ENCODE results near the gene BPIFA2. TPM values are rescaled to one million over a fixed set of nuclear protein-coding genes. Genes with fewer than 3 reads are reported as not detected.
A peak's percentile ranks its signal among the peaks of the same experiment; 100 is the strongest.

Gene BPIFA2
- total RNA-seq = not detected
- long read RNA-seq = 0 reads

- DNase-seq (ENCODE audit: low spot score) = no peak
Measured at GRCh38 chr20:33167859-33168258, at the start of gene BPIFA2. Gene BPIFA2 (plus strand): TSS chr20:33168159. CDS start chr20:33169146, 987 bp downstream.

- peak; percentile 18 for DNase-seq (ENCODE audit: low spot score)
Measured at GRCh38 chr20:33119725-33120720, 47.9 kb upstream of the BPIFA2 start.

- peak; percentile 47 for DNase-seq (ENCODE audit: low spot score)
Measured at GRCh38 chr20:33120934-33121333, 47.0 kb upstream of the BPIFA2 start.

GRCh38 chr20:33122297-33122696 is 45.7 kb upstream of the BPIFA2 start:
- DNase-seq (ENCODE audit: low spot score) = peak; percentile 65

GRCh38 chr20:33124261-33124660 is 43.7 kb upstream of the BPIFA2 start:
- no peak for DNase-seq (ENCODE audit: low spot score)

GRCh38 chr20:33124994-33125393 is 43.0 kb upstream of the BPIFA2 start:
- no peak for DNase-seq (ENCODE audit: low spot score)

GRCh38 chr20:33125983-33126382 is 42.0 kb upstream of the BPIFA2 start:
- no peak for DNase-seq (ENCODE audit: low spot score)

- DNase-seq (ENCODE audit: low spot score) = no peak
Measured at GRCh38 chr20:33127422-33128097, 40.4 kb upstream of the BPIFA2 start.

GRCh38 chr20:33130568-33131061 is 37.3 kb upstream of the BPIFA2 start:
- DNase-seq (ENCODE audit: low spot score) = no peak

GRCh38 chr20:33131949-33132473 is 35.9 kb upstream of the BPIFA2 start:
- no peak for DNase-seq (ENCODE audit: low spot score)

- DNase-seq (ENCODE audit: low spot score) = no peak
Measured at GRCh38 chr20:33132513-33133372, 35.2 kb upstream of the BPIFA2 start.

GRCh38 chr20:33133373-33133941 is 34.5 kb upstream of the BPIFA2 start:
- no peak for DNase-seq (ENCODE audit: low spot score)

GRCh38 chr20:33137195-33137594 is 30.8 kb upstream of the BPIFA2 start:
- DNase-seq (ENCODE audit: low spot score) = no peak

- DNase-seq (ENCODE audit: low spot score) = no peak
Measured at GRCh38 chr20:33139467-33139866, 28.5 kb upstream of the BPIFA2 start.

GRCh38 chr20:33145521-33145920 is 22.4 kb upstream of the BPIFA2 start:
- no peak for DNase-seq (ENCODE audit: low spot score)

- DNase-seq (ENCODE audit: low spot score) = no peak
Measured at GRCh38 chr20:33147299-33147698, 20.7 kb upstream of the BPIFA2 start.

- DNase-seq (ENCODE audit: low spot score) = no peak
Measured at GRCh38 chr20:33148040-33148439, 19.9 kb upstream of the BPIFA2 start.

GRCh38 chr20:33154252-33154651 is 13.7 kb upstream of the BPIFA2 start:
- no peak for DNase-seq (ENCODE audit: low spot score)

GRCh38 chr20:33158637-33159385 is 9.1 kb upstream of the BPIFA2 start:
- DNase-seq (ENCODE audit: low spot score) = no peak

GRCh38 chr20:33159713-33160112 is 8.2 kb upstream of the BPIFA2 start:
- no peak for DNase-seq (ENCODE audit: low spot score)

Measured in mesenteric fat pad (tissue), 1 donor.